ENCODE results near the gene USP47.
A peak's percentile ranks its signal among the peaks of the same experiment; 100 is the strongest.

Gene USP47, protein sequence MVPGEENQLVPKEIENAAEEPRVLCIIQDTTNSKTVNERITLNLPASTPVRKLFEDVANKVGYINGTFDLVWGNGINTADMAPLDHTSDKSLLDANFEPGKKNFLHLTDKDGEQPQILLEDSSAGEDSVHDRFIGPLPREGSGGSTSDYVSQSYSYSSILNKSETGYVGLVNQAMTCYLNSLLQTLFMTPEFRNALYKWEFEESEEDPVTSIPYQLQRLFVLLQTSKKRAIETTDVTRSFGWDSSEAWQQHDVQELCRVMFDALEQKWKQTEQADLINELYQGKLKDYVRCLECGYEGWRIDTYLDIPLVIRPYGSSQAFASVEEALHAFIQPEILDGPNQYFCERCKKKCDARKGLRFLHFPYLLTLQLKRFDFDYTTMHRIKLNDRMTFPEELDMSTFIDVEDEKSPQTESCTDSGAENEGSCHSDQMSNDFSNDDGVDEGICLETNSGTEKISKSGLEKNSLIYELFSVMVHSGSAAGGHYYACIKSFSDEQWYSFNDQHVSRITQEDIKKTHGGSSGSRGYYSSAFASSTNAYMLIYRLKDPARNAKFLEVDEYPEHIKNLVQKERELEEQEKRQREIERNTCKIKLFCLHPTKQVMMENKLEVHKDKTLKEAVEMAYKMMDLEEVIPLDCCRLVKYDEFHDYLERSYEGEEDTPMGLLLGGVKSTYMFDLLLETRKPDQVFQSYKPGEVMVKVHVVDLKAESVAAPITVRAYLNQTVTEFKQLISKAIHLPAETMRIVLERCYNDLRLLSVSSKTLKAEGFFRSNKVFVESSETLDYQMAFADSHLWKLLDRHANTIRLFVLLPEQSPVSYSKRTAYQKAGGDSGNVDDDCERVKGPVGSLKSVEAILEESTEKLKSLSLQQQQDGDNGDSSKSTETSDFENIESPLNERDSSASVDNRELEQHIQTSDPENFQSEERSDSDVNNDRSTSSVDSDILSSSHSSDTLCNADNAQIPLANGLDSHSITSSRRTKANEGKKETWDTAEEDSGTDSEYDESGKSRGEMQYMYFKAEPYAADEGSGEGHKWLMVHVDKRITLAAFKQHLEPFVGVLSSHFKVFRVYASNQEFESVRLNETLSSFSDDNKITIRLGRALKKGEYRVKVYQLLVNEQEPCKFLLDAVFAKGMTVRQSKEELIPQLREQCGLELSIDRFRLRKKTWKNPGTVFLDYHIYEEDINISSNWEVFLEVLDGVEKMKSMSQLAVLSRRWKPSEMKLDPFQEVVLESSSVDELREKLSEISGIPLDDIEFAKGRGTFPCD (N-terminal part only)

DNA sequence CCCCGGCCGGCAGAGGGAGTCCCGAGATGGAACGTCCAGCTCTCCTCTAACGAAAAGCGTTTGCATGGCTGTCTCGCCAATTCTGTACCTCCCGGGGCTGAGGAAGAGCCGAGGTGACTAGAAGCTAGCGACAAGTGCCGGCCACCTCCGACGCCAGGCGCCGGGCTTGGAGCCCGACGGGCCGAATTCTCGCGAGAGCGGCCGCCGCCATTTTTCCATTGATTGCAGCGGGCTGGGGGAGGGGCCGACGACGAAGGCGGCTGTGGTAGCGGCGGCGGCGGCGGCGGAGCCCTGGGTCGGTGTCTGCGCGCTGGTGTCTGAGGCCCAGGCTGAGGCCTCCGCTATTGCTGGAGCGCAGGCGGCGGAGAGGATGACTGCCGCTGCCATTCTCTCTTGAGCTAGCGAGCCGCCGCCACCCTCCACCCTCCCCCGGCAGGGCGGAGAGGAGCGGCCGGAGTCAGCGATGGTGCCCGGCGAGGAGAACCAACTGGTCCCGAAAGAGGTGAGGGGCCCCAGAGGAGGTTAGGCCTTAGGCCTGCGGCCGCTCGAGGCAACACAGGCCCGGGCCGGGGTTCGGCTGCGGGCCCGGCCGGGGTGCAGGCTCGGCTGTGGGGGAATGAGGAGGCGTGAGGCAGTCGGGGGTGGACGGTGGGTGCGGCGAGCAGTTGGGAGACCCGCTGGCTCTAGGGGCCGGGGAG is at the start of gene USP47:
TSS of gene USP47 (plus strand) at position 250 of the 698 bp plus-strand sequence. CDS start at position 464, 214 bp downstream.
- DNase-seq, result peak; percentile 77

DNA sequence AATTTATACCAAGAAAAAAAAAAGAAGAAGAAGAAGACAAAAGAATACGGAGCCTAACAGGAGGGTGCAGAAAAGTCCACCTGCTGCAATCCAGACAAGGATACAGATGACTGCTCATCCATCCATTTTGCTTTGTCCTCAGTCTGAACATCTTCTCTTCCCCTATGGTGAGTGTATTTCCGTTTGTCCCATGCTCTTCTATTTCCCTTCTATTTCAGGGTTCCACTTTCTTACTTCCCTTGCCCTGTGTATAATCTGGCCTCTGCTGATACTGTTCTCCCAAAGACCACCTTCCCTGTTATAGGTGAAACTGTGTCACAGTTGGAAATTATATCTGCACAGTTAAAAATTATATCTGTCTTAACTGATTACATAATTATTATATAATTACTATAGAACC is 48.7 kb upstream of the USP47 start:
- DNase-seq, result no peak

DNA sequence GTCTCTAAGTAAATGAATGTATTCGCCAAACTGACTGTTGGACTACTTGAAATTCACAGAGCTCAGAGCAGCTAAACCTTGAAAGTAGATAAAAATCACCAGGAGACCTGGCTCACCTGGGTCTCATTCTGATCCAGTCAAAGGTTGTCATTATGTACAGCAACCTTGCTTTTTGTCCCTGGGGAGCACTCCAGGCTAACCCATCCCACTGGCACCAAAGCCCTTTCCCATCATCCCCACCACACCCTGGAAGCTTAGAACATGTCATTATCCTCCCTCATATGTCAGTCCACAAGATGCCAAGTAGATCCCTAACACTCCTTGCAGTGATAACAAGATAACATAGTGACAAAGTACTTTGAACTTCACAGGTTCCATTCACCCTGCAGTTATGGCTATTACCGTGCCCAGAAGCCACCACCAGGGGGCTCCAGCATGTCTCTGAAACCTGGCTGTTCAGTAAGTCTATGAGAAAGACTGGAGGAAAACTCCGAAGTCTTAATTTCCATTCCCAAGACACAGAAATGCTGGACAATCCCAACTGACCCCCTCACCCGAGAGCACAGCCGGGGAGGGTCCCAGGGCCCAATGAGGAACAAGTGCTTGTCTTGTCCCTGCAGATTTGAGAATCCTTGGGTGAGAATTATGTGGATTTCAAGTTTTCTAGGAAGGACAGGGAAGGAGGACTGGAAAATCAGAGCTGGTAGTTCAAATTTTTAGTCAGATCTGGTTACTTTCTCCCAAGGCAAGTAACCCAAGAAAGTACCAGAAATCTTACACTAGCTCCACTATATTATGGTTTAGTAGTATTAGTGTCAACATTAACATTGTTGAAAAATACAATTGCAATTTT is 43.0 kb upstream of the USP47 start:
- DNase-seq, result peak; percentile 48

DNA sequence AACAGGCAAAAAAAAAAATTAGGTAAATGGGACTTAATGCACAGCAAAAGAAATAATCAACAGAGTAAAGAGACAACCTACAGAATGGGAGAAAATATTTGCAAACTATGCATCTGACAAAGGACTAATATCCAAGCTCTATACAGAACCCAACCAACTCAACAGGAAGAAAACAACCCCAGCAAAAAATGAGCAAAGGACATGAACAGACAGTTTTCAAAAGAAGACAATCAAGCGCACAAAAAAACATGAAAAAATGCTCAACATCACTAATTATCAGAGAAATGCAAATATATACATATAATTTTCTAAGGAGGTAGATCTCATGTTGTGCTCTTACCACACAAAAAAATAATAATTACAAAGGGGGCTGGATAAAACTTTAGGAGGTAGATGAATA is 36.5 kb upstream of the USP47 start:
- no peak for DNase-seq

DNA sequence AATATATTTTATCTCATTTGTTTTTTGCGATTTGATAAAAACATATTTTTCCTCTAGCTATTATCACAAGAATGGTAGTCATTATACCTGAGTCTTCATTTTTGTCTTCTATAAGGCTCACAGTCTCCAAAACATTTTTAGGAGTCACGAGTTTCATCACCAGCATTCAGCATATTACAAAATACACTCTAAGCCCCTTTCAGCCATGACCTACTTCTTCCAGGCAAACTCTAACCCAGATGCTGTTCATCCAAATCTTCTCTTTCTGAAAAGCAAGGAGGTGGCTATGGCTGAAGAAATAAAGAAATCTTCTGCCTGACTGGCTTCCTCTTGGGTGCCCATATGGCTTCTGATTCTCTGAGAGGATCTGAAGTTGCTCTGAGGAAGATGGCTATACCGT is 35.7 kb upstream of the USP47 start:
- no peak for DNase-seq

DNA sequence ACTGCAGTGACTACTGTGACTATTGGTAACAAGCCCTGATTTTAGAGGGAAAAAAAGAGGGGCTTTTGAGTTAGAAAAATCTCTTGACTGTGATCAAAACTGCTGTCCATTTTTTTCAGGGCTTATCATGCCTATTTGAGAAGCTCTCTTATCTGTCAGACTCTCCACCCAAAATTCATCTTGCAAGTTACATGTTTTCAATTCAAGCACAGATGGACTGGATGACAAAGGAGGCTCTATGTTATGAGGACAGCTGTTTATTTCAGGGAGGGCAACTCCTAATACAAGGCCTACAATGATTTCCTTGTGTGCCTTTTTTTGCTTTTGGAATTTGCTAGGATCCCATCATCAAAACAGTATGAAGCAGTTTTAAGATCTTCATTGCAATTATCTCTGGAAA is 35.2 kb upstream of the USP47 start:
- DNase-seq, result no peak

DNA sequence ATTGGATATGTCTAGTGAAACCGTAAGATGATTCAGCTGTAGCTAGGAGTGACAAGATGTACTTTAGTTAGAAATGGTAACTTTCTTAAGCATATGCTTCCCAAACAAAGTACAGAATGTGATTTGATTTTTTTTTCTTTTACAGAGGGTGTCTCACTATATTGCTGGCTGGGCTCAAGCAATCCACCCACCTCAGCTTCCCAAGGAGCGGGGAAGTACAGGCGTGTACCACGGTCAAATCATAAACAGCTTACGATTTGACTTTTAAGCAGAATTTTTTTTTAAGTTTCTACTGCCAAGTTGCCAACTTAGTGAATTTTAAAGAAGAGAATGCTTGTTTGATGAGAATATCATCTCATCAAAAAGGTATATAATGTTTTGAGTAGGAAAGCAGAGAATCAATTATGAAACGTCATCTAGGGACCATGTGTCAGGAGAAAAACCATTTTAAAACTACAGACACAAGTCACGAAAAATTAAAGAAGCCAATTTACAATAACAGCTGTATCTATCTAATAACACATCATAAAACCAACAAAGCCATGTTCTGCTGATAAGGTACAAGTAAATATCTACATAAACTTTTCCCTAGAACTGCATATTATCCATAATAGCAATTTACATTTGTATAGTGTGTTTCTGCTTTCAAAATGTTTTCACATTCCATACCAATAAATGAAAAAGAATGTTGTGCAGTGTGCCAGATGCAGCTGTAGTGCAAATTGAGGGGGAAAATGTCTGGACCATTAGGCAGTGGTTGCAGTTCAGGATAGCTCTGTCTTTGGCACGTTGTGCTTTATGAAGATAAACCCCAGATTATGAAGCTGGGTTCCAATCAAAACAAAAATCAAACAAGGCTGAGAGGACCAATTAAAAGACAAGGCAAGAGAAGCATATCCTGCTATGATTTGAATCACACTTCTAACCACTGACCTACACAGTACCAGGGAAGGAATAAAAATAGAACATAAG is 33.7 kb upstream of the USP47 start:
- DNase-seq, result no peak

DNA sequence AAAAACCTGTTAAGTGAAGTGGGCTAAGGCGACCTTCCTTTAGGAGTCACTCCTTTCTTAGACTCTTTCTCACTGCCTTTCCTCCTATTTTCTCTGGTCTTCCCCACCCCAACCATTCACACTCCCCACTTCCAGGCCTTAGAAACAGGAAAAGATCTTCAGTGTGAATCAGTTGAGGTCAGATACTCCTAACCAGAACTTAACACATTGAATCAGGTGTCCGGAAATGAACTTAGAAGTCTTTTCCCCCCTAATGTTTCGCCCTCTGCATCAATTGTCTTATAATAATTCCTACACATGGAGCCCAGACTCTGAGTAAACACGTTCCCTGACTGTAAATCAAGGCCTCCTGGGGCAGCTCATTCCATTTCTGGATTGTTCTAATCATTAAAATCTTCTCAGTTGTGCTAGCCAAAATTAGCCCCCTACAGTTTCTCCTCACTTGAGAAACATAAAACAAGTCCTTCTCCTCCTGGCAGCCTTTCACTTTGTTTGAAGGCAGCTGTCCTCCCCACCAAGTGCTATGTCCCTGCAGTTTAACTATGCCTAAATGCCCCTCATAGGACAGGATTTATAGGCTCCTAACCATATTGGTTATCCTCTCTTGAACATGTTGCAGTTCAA is 32.7 kb upstream of the USP47 start:
- DNase-seq, result no peak

DNA sequence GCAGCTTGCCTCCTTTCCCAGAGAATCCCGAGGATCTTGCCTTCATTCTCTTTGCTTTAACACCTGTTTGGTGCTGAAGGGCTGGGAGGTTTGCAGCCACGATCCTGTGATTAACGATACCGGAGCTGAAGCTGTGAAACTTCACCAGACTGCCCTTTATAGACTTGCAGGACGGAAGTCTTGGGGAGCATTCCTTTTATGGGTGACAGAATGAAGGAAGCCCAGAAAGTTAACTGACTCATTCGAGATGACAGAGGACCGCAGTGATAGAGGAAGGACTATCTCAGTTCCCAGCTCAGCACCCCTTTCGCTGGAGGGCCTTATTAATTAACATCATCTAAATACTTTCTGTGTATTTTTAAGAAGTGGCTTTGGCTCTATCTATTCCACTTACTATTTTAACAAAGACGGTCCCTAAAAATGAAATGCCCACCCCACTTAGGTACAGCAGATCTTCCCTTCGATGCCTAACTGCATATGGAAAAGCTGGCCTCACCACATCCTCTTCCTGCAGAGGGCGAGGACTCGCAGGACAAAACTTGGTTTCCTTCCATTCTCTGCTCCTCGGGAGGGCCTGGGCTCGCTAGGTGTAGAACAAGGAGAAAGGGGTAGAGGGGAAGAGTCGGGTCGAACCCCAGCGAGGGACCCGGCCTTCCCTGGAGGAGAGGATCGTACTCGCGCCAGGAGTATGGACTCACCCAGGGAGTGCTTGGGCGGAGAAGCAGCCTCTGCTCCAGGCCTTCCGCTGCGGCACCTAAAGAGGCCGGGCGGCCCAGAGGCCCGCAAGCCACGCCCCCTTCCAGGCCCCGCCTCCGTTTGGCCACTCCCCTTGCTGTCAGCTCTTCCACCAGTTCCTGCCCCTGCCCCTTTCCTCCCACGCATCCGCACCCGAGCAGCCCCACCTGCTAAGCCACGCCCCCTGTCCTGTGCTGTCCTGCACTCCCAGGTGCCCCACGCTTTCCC is 30.7 kb upstream of the USP47 start:
- DNase-seq, result no peak

DNA sequence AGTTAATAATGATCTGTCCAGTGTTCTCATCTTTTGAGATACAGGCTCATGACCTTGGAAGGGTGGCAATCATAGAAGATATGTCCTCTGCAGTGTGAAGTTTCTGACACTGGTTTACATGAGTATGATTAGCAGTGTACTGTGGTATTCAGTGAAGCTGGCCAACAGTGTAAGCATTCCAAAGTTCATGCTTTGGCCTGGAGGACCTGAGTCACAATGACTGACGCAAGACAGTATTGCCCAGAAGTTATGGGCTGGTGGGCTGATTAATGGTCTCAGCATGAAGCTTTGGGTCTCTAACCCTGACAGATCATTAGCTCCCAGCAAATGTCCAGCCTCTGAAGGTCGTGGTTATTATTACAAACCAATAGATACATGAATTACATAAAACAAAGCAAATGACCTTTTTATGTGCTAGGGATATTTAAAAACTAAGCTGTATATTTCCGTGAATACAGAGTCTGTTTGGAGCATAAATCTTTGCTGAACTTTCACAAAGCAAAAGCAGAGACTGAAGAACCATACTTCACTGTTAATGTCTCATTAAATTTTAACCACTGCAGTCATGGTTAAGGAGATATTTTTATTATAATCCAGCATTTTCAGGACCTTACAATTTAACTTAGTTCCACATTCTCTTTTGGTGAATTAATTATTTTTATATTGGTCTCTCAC is 28.3 kb upstream of the USP47 start:
- no peak for DNase-seq

DNA sequence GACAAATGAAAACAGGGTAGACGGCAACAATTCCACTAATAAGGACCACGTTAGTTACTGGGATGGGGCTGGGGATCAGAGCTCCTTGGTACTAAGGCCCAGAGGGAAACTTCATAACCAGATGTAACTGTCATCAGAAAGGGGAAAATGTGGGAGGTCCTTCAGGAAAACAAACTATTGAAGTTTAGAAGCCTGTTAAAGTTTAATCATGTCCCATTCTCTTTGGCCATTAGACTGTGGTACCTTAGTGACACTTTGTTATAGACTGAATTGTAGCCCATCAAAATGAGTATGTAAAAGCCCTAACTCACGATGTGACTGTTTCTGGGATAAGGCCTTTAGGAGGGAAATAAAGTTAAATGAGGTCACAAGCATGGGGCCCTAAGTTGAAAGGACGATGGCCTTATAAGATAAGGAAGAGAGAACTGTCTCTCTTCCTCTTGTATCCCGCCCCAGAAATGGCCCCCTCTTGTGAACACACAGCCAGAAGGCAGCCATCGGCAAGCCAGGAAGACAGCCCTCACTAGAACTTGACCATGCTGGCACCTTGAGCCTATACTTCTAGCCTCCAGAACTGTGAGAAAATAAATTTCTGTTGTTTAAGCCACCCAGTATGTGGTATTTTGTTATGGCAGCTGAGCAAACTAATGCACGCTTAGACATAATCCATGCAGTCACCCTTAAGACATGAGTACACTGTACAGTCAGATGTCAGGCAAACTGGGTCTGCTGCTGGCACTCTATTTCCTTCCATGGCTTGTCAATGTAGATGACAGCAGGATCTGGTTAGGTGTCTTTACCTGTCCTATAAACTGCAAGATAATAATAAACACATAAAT is 26.9 kb upstream of the USP47 start:
- no peak for DNase-seq

DNA sequence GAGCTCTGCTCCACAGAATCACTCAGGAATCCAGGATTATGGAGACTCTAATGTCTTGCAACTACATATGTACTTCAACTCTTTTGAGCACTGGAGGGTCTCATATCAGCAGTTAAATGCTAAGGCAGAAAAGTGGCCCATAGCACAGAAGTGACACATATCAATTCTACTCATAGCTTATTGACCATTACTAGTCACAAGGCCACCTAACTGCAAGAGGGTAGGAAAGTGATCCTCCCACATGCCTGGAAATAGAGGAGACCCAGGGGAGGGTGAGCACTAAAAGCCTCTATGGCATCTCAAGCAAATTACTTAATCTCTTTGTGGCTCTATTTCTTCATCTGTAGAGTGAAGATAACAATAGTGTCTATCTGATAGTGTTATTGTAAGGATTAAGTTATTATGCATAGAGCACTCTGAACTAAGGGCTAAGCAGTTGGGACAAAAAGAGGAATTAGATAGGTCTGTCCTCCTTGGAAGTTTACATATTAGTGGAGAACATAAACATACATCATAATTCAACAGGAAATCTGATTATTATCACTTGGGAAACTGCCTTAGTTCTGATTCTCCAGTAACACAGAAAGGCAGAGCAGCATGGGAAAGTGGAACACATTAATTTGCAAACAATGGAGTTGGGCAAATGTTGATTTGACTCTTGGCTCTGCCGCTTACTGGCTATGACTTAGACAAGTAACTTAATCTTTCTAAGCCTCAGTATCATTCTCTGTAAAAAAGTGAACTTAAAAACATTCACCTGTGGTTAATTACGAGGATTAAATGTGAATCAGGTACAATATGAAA is 25.1 kb upstream of the USP47 start:
- DNase-seq, result no peak

DNA sequence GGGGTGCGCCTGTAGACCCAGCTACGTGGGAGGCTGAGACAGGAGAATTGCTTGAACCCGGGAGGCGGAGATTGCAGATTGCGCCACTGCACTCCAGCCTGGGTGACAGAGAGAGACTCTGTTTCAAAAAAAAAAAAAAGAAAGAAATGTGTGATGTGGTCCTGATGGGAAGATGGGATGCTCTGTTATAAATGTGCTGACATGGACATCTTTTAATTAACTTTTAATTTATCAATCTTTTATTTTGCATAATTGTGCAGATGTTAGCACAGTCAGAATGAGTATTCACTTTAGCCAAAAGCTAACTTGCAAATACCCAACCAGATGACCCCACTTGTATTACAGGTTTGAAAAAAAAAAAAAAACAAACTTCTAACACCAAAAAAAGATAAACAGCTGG is 23.8 kb upstream of the USP47 start:
- no peak for DNase-seq

DNA sequence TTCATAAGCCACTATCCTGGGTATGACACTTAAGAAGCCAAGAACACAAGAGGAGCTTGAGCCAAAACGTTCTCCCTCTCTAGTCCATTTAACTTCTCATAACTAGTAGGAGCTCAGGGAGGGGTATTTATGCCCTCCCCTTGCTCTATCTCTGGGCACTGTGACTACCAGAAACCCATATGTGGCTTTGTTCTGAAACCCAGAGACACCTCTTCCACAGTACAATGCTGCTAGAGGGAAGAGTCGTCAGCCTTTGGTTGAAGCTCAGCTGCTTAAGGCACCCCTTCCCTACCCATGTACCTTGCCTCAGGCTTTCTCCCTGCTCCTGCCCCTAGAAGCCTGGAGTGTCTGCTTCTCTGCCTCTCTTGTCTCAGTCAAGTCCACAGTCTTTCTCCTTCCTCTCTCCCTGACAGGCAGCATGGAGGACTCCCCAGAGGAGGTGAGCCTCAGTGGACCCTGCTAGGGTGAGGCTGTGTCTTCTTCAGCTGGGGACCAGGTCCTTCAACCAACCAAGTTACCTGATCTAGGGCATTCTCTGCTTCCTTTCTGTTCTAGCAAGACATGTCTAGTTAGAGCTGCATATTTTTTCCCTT is 23.1 kb upstream of the USP47 start:
- no peak for DNase-seq

DNA sequence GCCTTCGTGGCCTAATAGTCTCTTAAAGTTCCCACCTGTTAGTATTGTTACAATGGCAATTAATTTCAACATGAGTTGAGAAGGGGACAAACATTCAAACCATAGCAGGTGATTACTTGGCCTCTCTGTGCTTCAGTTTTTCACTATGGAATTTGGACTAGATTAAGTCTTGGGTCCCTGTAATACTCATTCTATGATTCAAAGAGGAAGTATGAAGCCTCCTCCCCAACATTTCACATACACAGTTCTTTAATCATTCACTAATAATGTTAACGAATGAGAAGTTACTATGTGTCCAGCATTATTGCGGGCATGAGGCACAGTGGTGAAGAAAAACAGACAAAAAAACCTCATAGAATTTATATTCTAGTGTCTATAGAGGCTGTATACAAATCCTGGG is 19.9 kb upstream of the USP47 start:
- no peak for DNase-seq

DNA sequence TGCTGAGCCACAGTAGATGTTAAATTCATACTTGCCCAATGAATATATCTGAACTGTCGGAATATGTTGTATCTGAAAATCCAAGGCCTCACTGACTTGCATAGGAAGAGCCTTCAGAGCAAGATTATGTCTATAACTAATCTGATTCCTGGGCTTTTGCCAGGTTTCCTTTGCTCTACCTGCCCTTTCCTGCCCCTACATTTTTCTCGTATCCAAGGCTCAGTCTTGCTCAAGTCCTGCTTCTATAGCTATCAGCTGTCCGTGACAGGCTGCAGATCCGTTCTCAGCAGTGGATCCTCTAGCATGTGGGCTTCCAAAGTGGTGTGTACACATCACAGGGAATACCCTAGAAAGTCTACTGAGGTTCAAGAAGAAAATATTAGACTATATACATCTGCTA is 18.8 kb upstream of the USP47 start:
- no peak for DNase-seq

Data from NCI-H1436 (cell line).